ENCODE data around the gene PSMF1. TPM values are rescaled to one million over a fixed set of nuclear protein-coding genes. Genes with fewer than 3 reads are reported as not detected.

The PSMF1 gene
- total RNA-seq, 1 experiment from 2014 or later: 153 TPM

- H3K36me3 ChIP-seq (ENCODE audit: control insufficient read depth in 1 of 2, insufficient read depth in 2 of 2, low read length in 2 of 2): no peaks in the 10 kb centered on the region
- no peak overlapping the region for H3K27ac ChIP-seq (ENCODE audit: low read depth, low read length)
- no peaks in the 10 kb centered on the region for H3K9me2 ChIP-seq (ENCODE audit: insufficient read depth)
- BruUV-seq (replicated peaks): no TSS peak
- no peak for ATAC-seq
- intact Hi-C loops (cut with micrococcal nuclease): no loop called here
- RAD21 ChIA-PET (ENCODE audit: low non-redundant PET in 1 of 2, low total read pairs in 2 of 2, uncharacterized antibody in 2 of 2, unreplicated experiment in 2 of 2): no interaction called here
- no peak overlapping the region for H3K4me2 ChIP-seq (ENCODE audit: low read length)
- no peaks in the 10 kb centered on the region for H3K79me2 ChIP-seq (ENCODE audit: insufficient read depth, low read length)
- no peak overlapping the region for H3K9ac ChIP-seq (ENCODE audit: low read length)
- no peaks in the 10 kb centered on the region for H4K20me1 ChIP-seq (ENCODE audit: insufficient read depth)
- CTCF ChIA-PET: no interaction called here
- no peak overlapping the region for H2AFZ ChIP-seq (ENCODE audit: low read depth, low read length, poor library complexity, severe bottlenecking)
- DNase-seq (ENCODE audit: low read depth, low spot score): no peak
- no peak for TF ChIP-seq EZH2phosphoT487 (IDR thresholded peaks at IDR 0.05; ENCODE audit: borderline replicate concordance)
- TF ChIP-seq ZBTB33 (IDR thresholded peaks at IDR 0.05; ENCODE audit: extremely low read depth, insufficient replicate concordance, low read length): no peak
- TF ChIP-seq SIN3A (IDR thresholded peaks at IDR 0.05; ENCODE audit: low read depth): no peak
- TF ChIP-seq CEBPB (IDR thresholded peaks at IDR 0.05; ENCODE audit: low read depth): no peak
- TF ChIP-seq SP1 (IDR thresholded peaks at IDR 0.05; ENCODE audit: low read depth): no peak
- TF ChIP-seq, protein P1, sequence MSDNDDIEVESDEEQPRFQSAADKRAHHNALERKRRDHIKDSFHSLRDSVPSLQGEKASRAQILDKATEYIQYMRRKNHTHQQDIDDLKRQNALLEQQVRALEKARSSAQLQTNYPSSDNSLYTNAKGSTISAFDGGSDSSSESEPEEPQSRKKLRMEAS (IDR thresholded peaks at IDR 0.05): no peak
- TF ChIP-seq ZFX (IDR thresholded peaks at IDR 0.05): no peak
- no peak for TF ChIP-seq FOSL1 (IDR thresholded peaks at IDR 0.05; ENCODE audit: low read depth)
- no peak for TF ChIP-seq POLR2A (IDR thresholded peaks at IDR 0.05; ENCODE audit: borderline replicate concordance, extremely low read depth, insufficient read depth, insufficient read length)
- TF ChIP-seq, protein P2, sequence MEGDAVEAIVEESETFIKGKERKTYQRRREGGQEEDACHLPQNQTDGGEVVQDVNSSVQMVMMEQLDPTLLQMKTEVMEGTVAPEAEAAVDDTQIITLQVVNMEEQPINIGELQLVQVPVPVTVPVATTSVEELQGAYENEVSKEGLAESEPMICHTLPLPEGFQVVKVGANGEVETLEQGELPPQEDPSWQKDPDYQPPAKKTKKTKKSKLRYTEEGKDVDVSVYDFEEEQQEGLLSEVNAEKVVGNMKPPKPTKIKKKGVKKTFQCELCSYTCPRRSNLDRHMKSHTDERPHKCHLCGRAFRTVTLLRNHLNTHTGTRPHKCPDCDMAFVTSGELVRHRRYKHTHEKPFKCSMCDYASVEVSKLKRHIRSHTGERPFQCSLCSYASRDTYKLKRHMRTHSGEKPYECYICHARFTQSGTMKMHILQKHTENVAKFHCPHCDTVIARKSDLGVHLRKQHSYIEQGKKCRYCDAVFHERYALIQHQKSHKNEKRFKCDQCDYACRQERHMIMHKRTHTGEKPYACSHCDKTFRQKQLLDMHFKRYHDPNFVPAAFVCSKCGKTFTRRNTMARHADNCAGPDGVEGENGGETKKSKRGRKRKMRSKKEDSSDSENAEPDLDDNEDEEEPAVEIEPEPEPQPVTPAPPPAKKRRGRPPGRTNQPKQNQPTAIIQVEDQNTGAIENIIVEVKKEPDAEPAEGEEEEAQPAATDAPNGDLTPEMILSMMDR (IDR thresholded peaks at IDR 0.05 in 2 of 3, conservative IDR thresholded peaks at IDR 0.05 in 1 of 3; ENCODE audit: borderline replicate concordance in 1 of 3, insufficient read depth in 1 of 3, low read depth in 2 of 3, low read length in 2 of 3): no peak
- H3K9me3 ChIP-seq (ENCODE audit: control insufficient read depth in 1 of 2, insufficient read depth in 1 of 2, low read depth in 1 of 2, low read length in 2 of 2): no peaks in the 10 kb centered on the region
- peaks cover 7% of the 10 kb centered on the region; the same call in 1 of the 2 replicates for H3K27me3 ChIP-seq (ENCODE audit: insufficient read depth, low read length)
- POLR2A ChIA-PET: no interaction called here
- peaks cover 5 to 18% of the 10 kb centered on the region in 2 experiments; a peak in 2 of 4 replicates for H3K4me1 ChIP-seq (ENCODE audit: control insufficient read depth in 1 of 2, insufficient read depth in 2 of 2, low read length in 2 of 2)
- H3K4me3 ChIP-seq (replicated peaks in 1 of 2; ENCODE audit: low read depth in 1 of 2, low read length in 2 of 2): no peak overlapping the region
These were observed 72.9 kb downstream of the PSMF1 start for GRCh38 chr20:1191299-1191698.
